T-helper 2 cell treated with Interferon-gamma antibody and Interleukin-4, amounts not matched to agents 100 ng/mL and 5 ng/mL, for 36 hours (primary cell): ENCODE measurements around the gene ARHGAP25. TPM values are rescaled to one million over a fixed set of nuclear protein-coding genes. Genes with fewer than 3 reads are reported as not detected.

Experiments used
- intact Hi-C: fragments of 100-400 bp; cut with micrococcal nuclease; formaldehyde crosslinking; loops from one replicate; pipeline ENCODE4 v1.15.1; 2023
- total RNA-seq: library from RNA; stranded (reverse); gene quantifications from 2 replicates; pipeline ENCODE4 v1.2.3, GENCODE V29; 2022

Gene ARHGAP25
- total RNA-seq, 1 donor from 2014 or later, result 82.8 TPM

GRCh38 chr2:68854476-68854875 is 119.9 kb downstream of the ARHGAP25 start:
- intact Hi-C loops, result no loop called here

DNA sequence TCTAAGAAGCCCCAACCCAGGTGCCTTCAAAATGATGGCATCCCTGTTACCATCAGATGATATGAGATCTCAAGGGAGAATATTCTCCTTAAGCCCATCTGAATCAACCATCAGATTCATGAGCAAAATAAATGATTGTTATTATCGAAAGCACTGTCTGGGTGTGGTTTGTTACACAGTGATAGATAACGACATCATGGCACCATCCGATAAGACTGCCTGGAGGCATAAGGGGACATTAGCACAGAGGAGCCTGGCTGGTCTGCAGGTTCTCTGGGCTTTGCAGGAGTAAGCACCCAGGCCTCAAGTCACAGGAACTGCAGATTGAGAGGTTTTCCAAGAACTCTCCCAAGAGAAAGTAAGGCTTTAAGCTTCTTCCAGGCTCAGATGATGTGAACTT is 120.9 kb downstream of the ARHGAP25 start:
- intact Hi-C loops, result no loop called here

DNA sequence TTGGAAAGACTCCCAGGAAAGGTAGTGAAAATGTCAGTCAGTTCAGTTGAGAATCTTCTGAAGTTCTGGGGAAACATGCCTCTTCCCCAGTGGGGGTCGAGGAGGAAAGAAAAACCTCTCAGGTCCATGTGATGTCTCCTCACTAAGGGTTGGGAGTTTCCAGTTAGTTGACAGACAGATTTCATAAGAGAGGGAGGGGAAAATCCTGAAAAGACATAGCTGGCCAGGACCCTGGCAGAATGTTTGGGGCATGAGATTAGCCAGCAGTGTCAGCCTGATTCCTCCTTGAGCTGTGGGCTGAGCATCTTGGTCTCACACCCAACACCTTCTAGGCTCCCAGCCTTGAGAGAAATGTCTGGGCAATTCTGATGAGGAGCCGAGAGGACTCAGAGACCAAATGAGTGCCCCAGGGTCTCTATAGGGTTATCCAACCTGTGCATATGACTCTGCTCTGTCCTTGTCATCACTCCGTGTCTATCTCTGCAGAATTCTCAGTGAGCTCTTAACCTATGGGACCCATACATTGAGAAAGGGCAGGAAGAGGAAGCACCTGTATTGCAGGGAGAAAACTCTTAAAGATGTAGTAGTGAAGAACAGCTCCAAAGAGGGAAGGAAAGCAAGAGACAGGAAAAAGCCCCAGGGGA is 122.7 kb downstream of the ARHGAP25 start:
- intact Hi-C loops, result no loop called here

DNA sequence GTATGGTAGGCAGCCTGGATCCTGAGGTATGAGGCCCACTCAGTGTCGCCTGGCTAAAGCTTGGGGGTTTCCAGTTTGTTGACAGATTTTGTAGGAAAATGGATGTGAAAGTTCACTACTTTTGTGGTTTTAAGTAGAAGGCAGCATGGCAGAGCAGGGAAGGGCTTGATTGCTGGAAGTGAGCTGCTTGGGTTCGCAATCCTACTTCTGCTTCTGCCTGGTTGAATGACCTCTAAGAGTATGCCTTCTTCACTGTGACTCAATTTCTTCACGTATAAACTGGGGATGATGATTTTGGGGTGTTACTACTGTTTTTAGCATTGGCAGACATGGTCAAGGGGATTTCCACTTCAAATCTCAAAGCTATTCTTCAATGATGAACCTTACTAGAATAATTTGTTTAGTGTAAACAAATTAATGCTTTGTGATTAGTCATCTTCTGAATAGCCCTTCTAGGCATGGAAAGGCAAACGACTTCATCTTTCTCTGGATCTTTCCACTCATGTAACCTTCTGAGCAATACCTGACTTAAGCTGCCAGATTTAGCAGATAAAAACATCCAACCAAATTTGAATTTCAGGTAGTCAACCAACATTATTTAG is 123.3 kb downstream of the ARHGAP25 start:
- intact Hi-C loops, result no loop called here

- intact Hi-C loops, result no loop called here
These were observed 125.5 kb downstream of the ARHGAP25 start for GRCh38 chr2:68860111-68860510.

GRCh38 chr2:68861330-68861729 is 126.7 kb downstream of the ARHGAP25 start:
- intact Hi-C loops, result no loop called here

- intact Hi-C loops, result no loop called here
These were observed 128.3 kb downstream of the ARHGAP25 start for GRCh38 chr2:68862889-68863288.

DNA sequence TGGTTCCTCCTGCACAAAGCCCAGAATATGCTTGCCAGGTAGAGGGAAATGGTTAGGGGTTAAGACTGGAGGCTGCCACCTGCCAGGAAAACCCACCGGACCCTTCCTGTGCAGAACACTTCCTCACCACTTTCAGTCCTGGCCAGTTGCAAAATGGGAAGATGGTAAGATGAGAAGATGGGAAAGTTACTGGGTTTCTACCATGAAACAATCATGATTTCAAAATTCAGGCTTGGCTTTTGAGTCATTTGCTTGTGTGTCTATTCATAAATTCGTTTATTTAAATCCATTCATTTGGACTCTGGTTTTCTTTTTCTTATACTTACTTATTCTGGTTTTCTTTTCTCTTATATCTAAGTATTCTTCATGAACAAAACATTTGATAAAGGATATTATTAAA is 129.4 kb downstream of the ARHGAP25 start:
- intact Hi-C loops, result no loop called here

DNA sequence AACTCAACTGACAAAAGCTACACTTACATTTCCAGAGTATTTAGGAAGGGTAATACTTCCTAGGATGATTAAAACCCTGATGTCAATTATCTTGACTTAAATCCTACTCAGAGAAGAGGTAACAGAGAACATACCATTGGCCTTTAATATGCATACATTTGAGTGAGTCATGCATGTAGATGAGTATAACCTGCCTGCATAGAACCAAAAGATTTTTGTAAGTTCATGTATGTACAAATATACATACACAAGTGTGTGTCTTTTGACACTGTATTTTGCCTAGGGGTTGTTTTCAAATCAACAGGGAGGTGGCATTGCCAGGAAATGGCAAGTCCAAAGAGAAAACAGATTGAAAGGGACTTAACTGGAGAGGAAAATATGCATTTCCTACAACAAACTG is 130.5 kb downstream of the ARHGAP25 start:
- intact Hi-C loops, result no loop called here

DNA sequence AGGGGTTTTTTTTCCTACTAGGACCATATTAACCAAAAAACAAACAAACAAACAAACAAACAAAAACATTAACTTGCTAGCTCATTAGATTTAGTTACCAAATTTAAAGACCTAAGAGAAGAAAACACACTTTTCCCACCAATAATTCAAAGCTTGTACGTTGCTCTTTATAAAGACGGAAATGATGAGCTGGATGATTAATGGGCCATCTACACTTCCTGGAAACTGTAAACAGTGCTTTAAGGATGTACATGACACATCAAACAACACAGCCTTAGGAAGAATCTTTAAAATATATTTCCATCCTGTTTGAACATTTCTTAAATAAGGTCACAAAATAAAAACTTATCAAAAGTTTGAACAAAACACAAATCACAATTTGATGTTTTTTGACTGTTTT is 135.6 kb downstream of the ARHGAP25 start:
- intact Hi-C loops, result no loop called here

- intact Hi-C loops, result no loop called here
These were observed 136.7 kb downstream of the ARHGAP25 start, which contains the start of gene BMP10 for GRCh38 chr2:68871159-68871764. TSS of gene BMP10 (minus strand) at chr2:68871397. CDS start at chr2:68871358, 39 bp downstream.

Other genes starting within 250 kb of the ARHGAP25 start
- not detected in 2 replicates for gene PROKR1, start 91.2 kb upstream of the ARHGAP25 start, total RNA-seq
- gene BMP10, start 136.6 kb downstream of the ARHGAP25 start, total RNA-seq, result 0.09 TPM in 1 of 2 replicates, not detected in the other
- gene GKN2, start 218.1 kb downstream of the ARHGAP25 start, total RNA-seq, result not detected in 2 replicates
- not detected in 2 replicates for gene GKN1, start 239.8 kb downstream of the ARHGAP25 start, total RNA-seq